Liver (tissue), 9 donors: ENCODE measurements around the gene ZSWIM1. TPM values are rescaled to one million over a fixed set of nuclear protein-coding genes. Genes with fewer than 3 reads are reported as not detected.

Experiments
- DNase-seq: peaks from one replicate; pipeline ENCODE4 v3.0.0-alpha.2; 2017; ENCODE audit warnings: low spot score
- H3K27ac ChIP-seq, 2 donors: one replicate each; pipeline ENCODE4 v1.7.0; 2013; ENCODE audit warnings: inconsistent platforms in 2 of 2, low read length in 2 of 2, control low read depth in 1 of 2, low read depth in 1 of 2, mild to moderate bottlenecking in 1 of 2
- H3K27me3 ChIP-seq, 4 donors: one replicate each; pipeline versions ENCODE4 v1.6.1 to v1.7.0; 2013; ENCODE audit warnings: low read length in 3 of 4, inconsistent platforms in 1 of 4, mild to moderate bottlenecking in 1 of 4, moderate library complexity in 1 of 4; ENCODE audit not compliant: control insufficient read depth in 4 of 4, insufficient read depth in 4 of 4
- H3K36me3 ChIP-seq, 4 donors: one replicate each; pipeline versions ENCODE4 v1.6.1 to v1.7.0; 2013; ENCODE audit warnings: low read length in 3 of 4, mild to moderate bottlenecking in 3 of 4, low read depth in 1 of 4, moderate library complexity in 1 of 4; ENCODE audit not compliant: control insufficient read depth in 4 of 4, insufficient read depth in 3 of 4
- H3K4me1 ChIP-seq, 4 donors: one replicate each; pipeline versions ENCODE4 v1.6.1 to v1.7.0; 2013; ENCODE audit warnings: low read length in 3 of 4, mild to moderate bottlenecking in 3 of 4, moderate library complexity in 1 of 4; ENCODE audit not compliant: control insufficient read depth in 4 of 4, insufficient read depth in 4 of 4
- H3K4me3 ChIP-seq, 3 donors: one replicate each; pipeline versions ENCODE4 v1.6.1 to v1.7.0; 2013; ENCODE audit warnings: low read length in 3 of 3, control low read depth in 1 of 3, low read depth in 1 of 3, mild to moderate bottlenecking in 1 of 3
- H3K9ac ChIP-seq, 2 donors: one replicate each; pipeline ENCODE4 v1.7.0; 2013; ENCODE audit warnings: low read length in 2 of 2, mild to moderate bottlenecking in 2 of 2, moderate library complexity in 2 of 2, control low read depth in 1 of 2, low read depth in 1 of 2
- H3K9me3 ChIP-seq, 4 donors: one replicate each; pipeline versions ENCODE4 v1.6.1 to v1.7.0; 2013; ENCODE audit warnings: low read length in 3 of 4; ENCODE audit not compliant: control insufficient read depth in 4 of 4
- CTCF ChIP-seq: fragments of 150-350 bp; IDR thresholded peaks from 2 replicates; pipeline ENCODE4 v1.5.1; 2017; ENCODE audit warnings: improper control_type of control experiment, low read depth, low read length; ENCODE audit not compliant: missing input control
- EGR1 ChIP-seq, 2 donors: IDR thresholded peaks; 2 replicates each; pipeline ENCODE4 v1.6.1; 2016 to 2018; ENCODE audit warnings: antibody characterized with exemption in 2 of 2, low read depth in 2 of 2
- FOXA1 ChIP-seq: IDR thresholded peaks from 2 replicates; pipeline ENCODE4 v1.6.1; 2016; ENCODE audit warnings: antibody characterized with exemption
- GABPA ChIP-seq, 2 donors: IDR thresholded peaks in 1 of 2; conservative IDR thresholded peaks in 1 of 2; 2 replicates each; pipeline ENCODE4 v1.6.1; 2016; ENCODE audit warnings: antibody characterized with exemption in 2 of 2, mild to moderate bottlenecking in 1 of 2, moderate library complexity in 1 of 2
- HNF4A ChIP-seq, 2 donors: conservative IDR thresholded peaks; 2 replicates each; pipeline ENCODE4 v1.6.1; 2016; ENCODE audit warnings: antibody characterized with exemption in 2 of 2, mild to moderate bottlenecking in 2 of 2
- NR2F2 ChIP-seq: IDR thresholded peaks from 2 replicates; pipeline ENCODE4 v1.6.1; 2016; ENCODE audit warnings: antibody characterized with exemption
- RAD21 ChIP-seq, 2 donors: IDR thresholded peaks; 2 replicates each; pipeline ENCODE4 v1.6.1; 2016; ENCODE audit warnings: antibody characterized with exemption in 2 of 2, mild to moderate bottlenecking in 2 of 2
- RXRA ChIP-seq, 2 donors: IDR thresholded peaks; 2 replicates each; pipeline ENCODE4 v1.6.1; 2017 to 2018; ENCODE audit warnings: antibody characterized with exemption in 2 of 2, mild to moderate bottlenecking in 1 of 2
- YY1 ChIP-seq: IDR thresholded peaks from 2 replicates; pipeline ENCODE4 v1.6.1; 2016; ENCODE audit warnings: antibody characterized with exemption, mild to moderate bottlenecking
- WGBS: extraction: QIAGEN DNeasy Blood & Tissue Kit; methylation state at CpG from one replicate; pipeline ENCODE4 v1.1.7; 2013; 5-methylcytosine and 5-hydroxymethylcytosine counted together
- polyA plus RNA-seq, 2 donors: library from polyadenylated mRNA; stranded (reverse) in 1 of 2; unstranded in 1 of 2; fragments of 200-250 nt in 1 of 2; fragments of >200 nt in 1 of 2; fragmentation: Nextera tagmentation in 1 of 2; extraction: Ambion mirVana in 1 of 2; gene quantifications; one replicate each; pipeline versions ENCODE4 v1.2.1 to v1.2.3, GENCODE V29; 2013 to 2015
- total RNA-seq, 2 donors: library from RNA; depleted of rRNA; stranded (reverse); fragments of >200 nt; gene quantifications; one replicate each; pipeline ENCODE4 v1.2.3, GENCODE V29; 2014
- donor health status: healthy.
- donor health status: healthy.
- donor health status: healthy.
- donor health status: healthy.
- donor health status: healthy.

ZSWIM1 gene
- total and polyA plus RNA-seq, 4 donors: 2.1 to 5.0 (median 2.3) TPM

- TF ChIP-seq CTCF: no peak
Observed at GRCh38 chr20:45907219-45907948, 26.4 kb downstream of the ZSWIM1 start (continued).

GRCh38 chr20:45908084-45908483, 27.1 kb downstream of the ZSWIM1 start:
- Histone ChIP-seq H3K9ac (no peak overlapping the region), H3K27ac (no peak overlapping the region), H3K36me3 (no peaks in the 10 kb centered on the region), H3K9me3 (no peaks in the 10 kb centered on the region), H3K4me1 (peaks cover 0 to 3% (median 0%) of the 10 kb centered on the region in 4 donors), H3K4me3 (no peak overlapping the region), H3K27me3 (no peaks in the 10 kb centered on the region)
- no peak for TF ChIP-seq RXRA (IDR thresholded peaks at IDR 0.05)
- no peak for TF ChIP-seq FOXA1
- TF ChIP-seq GABPA (IDR thresholded peaks at IDR 0.05 in 1 of 2, conservative IDR thresholded peaks at IDR 0.05 in 1 of 2): no peak
- no peak for TF ChIP-seq YY1
- WGBS: 97% methylated on average over 2 of the region's 2 CpGs
- no peak for DNase-seq

DNA sequence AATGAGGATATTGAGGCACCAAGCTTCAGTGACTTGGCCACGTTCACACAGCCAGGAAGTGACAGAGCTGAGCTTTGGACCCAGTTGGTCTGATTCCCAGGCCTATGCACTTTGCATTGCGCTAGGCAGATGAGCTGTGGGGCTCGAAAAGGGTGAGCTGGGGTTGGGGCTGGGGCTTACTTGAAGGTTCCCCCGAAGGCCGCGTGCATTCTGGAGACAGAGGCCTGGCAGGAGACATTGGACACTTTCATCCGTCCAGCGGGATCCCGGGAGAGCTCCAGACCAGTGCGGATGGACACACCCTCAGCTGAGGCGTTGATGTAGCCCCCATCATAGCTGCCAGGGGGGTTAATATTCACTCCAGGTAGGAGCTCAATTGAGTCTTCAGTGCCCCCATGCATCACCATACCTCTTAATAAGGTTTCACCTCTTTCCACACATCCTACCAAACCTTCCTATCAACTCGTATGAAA, 28.3 kb downstream of the ZSWIM1 start:
- peak; percentile 43 to 52 for TF ChIP-seq HNF4A (conservative IDR thresholded peaks at IDR 0.05)
- no peak for TF ChIP-seq CTCF
- Histone ChIP-seq H3K4me3 (no peak overlapping the region), H3K27me3 (no peaks in the 10 kb centered on the region), H3K27ac (no peak overlapping the region), H3K36me3 (no peaks in the 10 kb centered on the region), H3K4me1 (peaks cover 0 to 3% (median 0%) of the 10 kb centered on the region in 4 donors), H3K9ac (no peak overlapping the region), H3K9me3 (no peaks in the 10 kb centered on the region)
- DNase-seq: no peak
- 78% methylated on average over 12 of the region's 12 CpGs for WGBS

DNA sequence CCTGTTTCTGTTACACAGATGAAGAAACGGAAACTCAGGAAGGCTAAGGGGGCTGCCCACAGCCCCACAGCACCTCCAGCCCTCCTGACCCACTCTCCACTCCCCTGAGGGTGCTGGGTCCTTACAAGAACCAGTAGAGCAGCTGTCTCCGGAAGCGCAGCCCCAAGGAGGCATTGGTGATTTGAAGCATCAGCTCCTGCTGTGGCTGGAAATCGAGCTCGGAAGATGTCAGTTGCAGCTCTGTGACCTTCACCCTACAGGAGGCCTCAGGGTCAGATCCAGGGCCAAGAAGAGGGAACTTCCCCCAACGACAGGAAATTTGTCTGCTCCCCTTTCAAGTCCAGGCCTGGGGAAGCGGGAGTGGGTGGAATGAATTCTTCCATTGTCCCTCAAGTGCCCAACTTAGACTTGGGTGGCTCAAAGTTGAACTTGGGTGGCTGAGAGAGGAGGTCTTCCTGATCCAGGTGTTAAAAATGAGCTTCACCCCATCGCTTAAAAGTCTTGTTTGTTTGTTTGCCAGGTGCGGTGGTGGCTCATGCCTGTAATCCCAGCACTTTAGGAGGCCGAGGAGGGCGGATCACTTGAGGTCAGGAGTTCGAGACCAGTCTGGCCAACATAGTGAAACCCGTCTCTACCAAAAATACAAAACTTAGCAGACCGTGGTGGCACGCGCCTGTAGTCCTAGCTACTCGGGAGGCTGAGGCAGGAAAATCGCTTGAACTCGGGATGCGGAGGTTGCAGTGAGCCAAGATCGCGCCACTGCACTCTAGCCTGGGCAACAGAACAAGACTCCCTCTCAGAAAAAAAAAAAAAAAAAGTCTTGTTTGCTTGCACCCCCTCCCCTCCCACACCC, 29.0 kb downstream of the ZSWIM1 start:
- TF ChIP-seq NR2F2 (no peak), RAD21 (IDR thresholded peaks at IDR 0.05) (no peak), EGR1 (IDR thresholded peaks at IDR 0.05; ENCODE audit: low read depth in 2 of 2) (no peak)
- H3K36me3 ChIP-seq: no peaks in the 10 kb centered on the region
- H3K9ac ChIP-seq: no peak overlapping the region
- H3K27ac ChIP-seq: no peak overlapping the region
- no peaks in the 10 kb centered on the region for H3K27me3 ChIP-seq
- H3K9me3 ChIP-seq: no peaks in the 10 kb centered on the region
- 80% methylated on average over 22 of the region's 22 CpGs for WGBS
- H3K4me1 ChIP-seq: peaks cover 0 to 3% (median 1%) of the 10 kb centered on the region in 4 donors
- H3K4me3 ChIP-seq: no peak overlapping the region
- DNase-seq: no peak
